ENCODE data around the gene ZNF714.

The ZNF714 gene

GRCh38 chr19:21101521-21102242 is 19.7 kb downstream of the ZNF714 start:
- H3K36me3 ChIP-seq: no peaks in the 10 kb centered on the region; the same call in none of the 2 replicates
- DNase-seq: no peak
- no peak overlapping the region for H3K4me3 ChIP-seq (ENCODE audit: low read depth, low read length)
- no peaks in the 10 kb centered on the region for H3K27me3 ChIP-seq (ENCODE audit: insufficient read depth, low read depth, severe bottlenecking)
- H3K27ac ChIP-seq: no peak overlapping the region
- TF ChIP-seq CTCF (IDR thresholded peaks at IDR 0.05; ENCODE audit: low read depth, low read length): no peak
- H3K9me3 ChIP-seq (ENCODE audit: severe bottlenecking): no peaks in the 10 kb centered on the region

GRCh38 chr19:21109116-21109515 is 27.1 kb downstream of the ZNF714 start:
- Histone ChIP-seq H3K4me3 (ENCODE audit: low read depth, low read length) (no peak overlapping the region), H3K27ac (no peak overlapping the region), H3K27me3 (ENCODE audit: insufficient read depth, low read depth, severe bottlenecking) (no peaks in the 10 kb centered on the region), H3K9me3 (ENCODE audit: severe bottlenecking) (no peaks in the 10 kb centered on the region), H3K36me3 (peaks cover 6% of the 10 kb centered on the region)
- TF ChIP-seq CTCF (IDR thresholded peaks at IDR 0.05; ENCODE audit: low read depth, low read length): no peak
- no peak for DNase-seq

- DNase-seq: no peak
- Histone ChIP-seq H3K36me3 (peaks cover 6% of the 10 kb centered on the region), H3K9me3 (ENCODE audit: severe bottlenecking) (no peaks in the 10 kb centered on the region), H3K4me3 (ENCODE audit: low read depth, low read length) (no peak overlapping the region), H3K27ac (no peak overlapping the region), H3K27me3 (ENCODE audit: insufficient read depth, low read depth, severe bottlenecking) (no peaks in the 10 kb centered on the region)
- TF ChIP-seq CTCF (IDR thresholded peaks at IDR 0.05; ENCODE audit: low read depth, low read length): no peak
These were observed 28.2 kb downstream of the ZNF714 start for GRCh38 chr19:21110183-21110582.

GRCh38 chr19:21115430-21115829 is 33.4 kb downstream of the ZNF714 start:
- peaks cover 6% of the 10 kb centered on the region for H3K9me3 ChIP-seq (ENCODE audit: severe bottlenecking)
- DNase-seq: no peak
- no peak overlapping the region for H3K4me3 ChIP-seq (ENCODE audit: low read depth, low read length)
- no peak overlapping the region for H3K27ac ChIP-seq
- no peak for TF ChIP-seq CTCF (IDR thresholded peaks at IDR 0.05; ENCODE audit: low read depth, low read length)
- H3K36me3 ChIP-seq: peaks cover 4% of the 10 kb centered on the region; the same call in 1 of the 2 replicates
- H3K27me3 ChIP-seq (ENCODE audit: insufficient read depth, low read depth, severe bottlenecking): no peaks in the 10 kb centered on the region

- Histone ChIP-seq H3K36me3 (peaks cover 4% of the 10 kb centered on the region; the same call in 1 of the 2 replicates), H3K9me3 (ENCODE audit: severe bottlenecking) (peaks cover 6% of the 10 kb centered on the region), H3K27me3 (ENCODE audit: insufficient read depth, low read depth, severe bottlenecking) (no peaks in the 10 kb centered on the region), H3K27ac (no peak overlapping the region), H3K4me3 (ENCODE audit: low read depth, low read length) (no peak overlapping the region)
- no peak for DNase-seq
- TF ChIP-seq CTCF (IDR thresholded peaks at IDR 0.05; ENCODE audit: low read depth, low read length): no peak
These were observed 35.3 kb downstream of the ZNF714 start for GRCh38 chr19:21117041-21117907.

Measured in WERI-Rb-1 (cell line).